HL-60 (cell line): ENCODE data around the gene PRCD.

Experiments
- DNase-seq, 2 experiments: peaks; one replicate each; pipeline ENCODE4 v3.0.0-alpha.2; 2010 to 2020; ENCODE audit warnings: low read depth in 1 of 2, low spot score in 1 of 2
- H3K27ac ChIP-seq: fragments of 250-450 bp; sonication (Bioruptor Pico); replicated peaks from 2 replicates; pipeline ENCODE4 v1.5.1; 2020; ENCODE audit warnings: mild to moderate bottlenecking, moderate library complexity
- H3K27me3 ChIP-seq: fragments of 250-450 bp; sonication (Bioruptor Pico); 2 replicates; pipeline ENCODE4 v1.5.1; 2021; ENCODE audit warnings: mild to moderate bottlenecking, moderate library complexity; ENCODE audit not compliant: insufficient read depth, poor library complexity, severe bottlenecking
- H3K4me3 ChIP-seq: replicated peaks from 2 replicates; pipeline ENCODE4 v1.5.1; 2011; ENCODE audit warnings: mild to moderate bottlenecking, control low read depth, low read length; ENCODE audit not compliant: insufficient read depth
- CTCF ChIP-seq: IDR thresholded peaks from one replicate; pipeline ENCODE4 v1.5.1; 2011; ENCODE audit warnings: low read length, control low read depth, inconsistent platforms; ENCODE audit not compliant: insufficient read depth
- GABPA ChIP-seq: IDR thresholded peaks from 2 replicates; pipeline ENCODE4 v1.6.1; 2012; ENCODE audit warnings: low read depth
- POLR2AphosphoS5 ChIP-seq: IDR thresholded peaks from 2 replicates; pipeline ENCODE4 v1.6.1; 2012; ENCODE audit warnings: low read depth
- REST ChIP-seq: IDR thresholded peaks from 2 replicates; pipeline ENCODE4 v1.6.1; 2012; ENCODE audit warnings: low read depth; ENCODE audit not compliant: insufficient replicate concordance
- SPI1 ChIP-seq: IDR thresholded peaks from 2 replicates; pipeline ENCODE4 v1.6.1; 2012; ENCODE audit warnings: low read depth, mild to moderate bottlenecking, borderline replicate concordance

The PRCD gene

DNA sequence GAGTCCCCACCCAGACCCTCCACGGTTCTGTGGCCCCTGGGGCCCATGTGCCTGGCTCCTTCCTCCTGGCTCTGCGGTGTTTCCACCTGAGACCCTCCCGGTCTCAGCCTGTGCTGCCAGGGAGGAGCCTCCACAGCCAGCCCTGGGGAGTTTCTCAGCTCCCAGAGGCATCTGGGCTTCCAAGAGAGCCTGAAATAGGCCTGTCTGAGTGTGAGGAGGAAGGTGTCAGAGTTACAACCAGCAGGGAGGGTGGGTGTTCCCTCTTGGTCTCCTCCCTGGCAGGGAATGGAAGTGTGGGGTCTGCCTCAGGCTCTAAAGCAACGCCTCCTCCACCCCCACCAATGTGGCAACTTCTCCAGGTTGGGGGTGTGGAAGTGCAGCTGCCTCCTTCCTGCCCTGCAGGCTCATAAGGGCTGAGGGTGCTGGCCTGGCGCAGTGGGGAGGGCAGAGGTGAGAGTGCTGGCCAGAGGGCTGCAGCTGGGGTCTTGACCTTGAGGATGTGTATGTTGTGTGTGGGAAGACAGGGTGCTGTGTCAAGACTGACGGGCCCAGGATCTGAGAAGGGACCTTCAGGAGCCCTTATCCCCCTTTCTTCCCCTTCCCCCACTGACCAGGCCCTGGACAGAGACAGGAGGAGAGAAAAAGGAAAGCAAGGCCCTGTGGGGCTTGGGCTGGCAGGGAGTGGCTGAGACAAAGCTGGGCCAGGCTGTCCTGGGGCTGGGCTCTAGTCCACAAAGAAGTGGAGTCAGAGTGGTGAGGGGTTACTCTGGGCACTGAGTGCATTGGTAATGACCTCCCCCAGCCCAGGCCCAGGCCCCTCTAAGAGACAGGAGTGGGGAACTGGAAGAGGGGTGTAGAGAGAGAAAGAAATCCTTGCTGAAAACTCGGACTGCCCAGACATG lies 4.8 kb upstream of the PRCD start:
- Histone ChIP-seq H3K27ac (no peak overlapping the region), H3K4me3 (no peak overlapping the region), H3K27me3 (peaks cover 16% of the 10 kb centered on the region)
- no peak for DNase-seq
- TF ChIP-seq CTCF: no peak

DNA sequence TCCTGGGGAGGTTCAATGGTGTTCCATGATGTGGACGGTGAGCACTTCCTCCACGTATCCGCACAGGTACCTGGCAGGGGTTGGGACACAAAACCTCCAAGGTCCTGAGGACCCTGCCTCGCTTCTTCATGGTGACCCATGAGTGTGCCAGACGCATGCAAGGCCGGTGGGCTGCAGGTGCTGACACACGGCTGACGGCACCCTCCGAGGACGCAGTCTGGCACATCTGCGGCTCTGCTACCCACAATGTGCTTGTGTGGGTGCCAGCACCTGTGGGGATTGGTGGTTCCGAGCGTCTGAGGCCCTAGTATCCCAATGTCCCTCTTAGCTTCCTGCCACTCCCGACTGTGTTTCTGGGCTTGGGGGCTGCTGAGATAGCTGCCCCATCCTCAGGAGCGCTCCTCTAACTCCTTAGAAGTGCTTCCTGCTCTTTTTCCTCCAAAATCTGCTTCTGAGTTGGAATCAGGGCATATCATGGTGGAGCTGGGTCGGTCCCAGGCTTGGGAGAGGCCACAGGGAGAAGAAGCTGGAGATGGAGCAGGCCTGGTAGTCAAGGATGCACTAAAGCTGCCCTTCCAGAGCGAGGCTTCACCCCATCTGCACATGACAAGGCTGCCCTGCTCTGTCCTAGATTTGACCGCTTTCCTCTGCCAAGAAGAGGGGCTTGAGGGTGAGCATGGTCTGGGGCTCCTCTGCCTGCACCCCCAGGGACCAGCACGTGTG lies 3.9 kb upstream of the PRCD start:
- no peak for DNase-seq
- Histone ChIP-seq H3K4me3 (no peak overlapping the region), H3K27ac (no peak overlapping the region), H3K27me3 (peaks cover 16% of the 10 kb centered on the region)
- TF ChIP-seq SPI1 (no peak), GABPA (no peak), CTCF (no peak), POLR2AphosphoS5 (no peak), REST (no peak)

DNA sequence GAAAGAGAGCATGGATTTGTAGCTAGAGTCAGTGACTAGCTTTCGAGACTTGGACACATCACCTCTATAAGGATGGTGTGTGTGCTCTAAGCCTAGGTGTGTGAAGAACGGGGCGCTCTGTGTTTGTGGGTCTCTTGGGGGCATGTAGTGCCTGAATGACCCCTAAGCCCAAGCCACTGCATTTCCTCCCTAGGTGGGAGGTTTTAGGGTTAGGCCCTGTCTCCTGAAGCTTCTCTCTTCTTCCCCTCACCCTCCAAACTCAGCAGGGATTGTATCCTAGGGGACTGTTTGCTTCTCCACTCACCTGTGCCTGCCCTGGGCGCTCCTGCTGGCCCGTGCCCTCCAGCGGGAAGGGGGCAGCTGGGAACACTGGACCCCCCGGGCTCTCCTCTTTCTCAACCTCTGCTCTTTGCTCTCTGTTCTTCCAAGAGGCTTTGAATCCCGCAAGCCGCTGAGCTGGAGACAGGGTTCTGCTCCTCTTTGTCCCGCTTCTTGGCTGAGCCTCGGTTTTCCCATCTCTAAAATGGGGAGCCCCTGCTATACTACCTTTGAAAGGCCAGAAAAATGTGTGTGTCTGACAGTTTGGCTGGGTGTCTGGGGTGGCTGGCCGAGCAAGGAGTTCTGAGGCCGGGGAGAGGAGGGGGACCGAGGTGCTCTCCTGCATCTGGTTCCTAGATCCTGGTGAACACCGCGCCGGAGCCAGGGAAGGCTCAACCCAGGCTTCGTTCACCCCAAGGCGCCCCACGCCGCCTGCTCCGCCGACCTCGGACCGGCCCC lies 3.1 kb upstream of the PRCD start:
- Histone ChIP-seq H3K4me3 (no peak overlapping the region), H3K27ac (no peak overlapping the region), H3K27me3 (peaks cover 16% of the 10 kb centered on the region)
- TF ChIP-seq CTCF: no peak
- no peak for TF ChIP-seq REST
- TF ChIP-seq POLR2AphosphoS5: no peak
- no peak for TF ChIP-seq SPI1
- no peak for TF ChIP-seq GABPA
- DNase-seq: no peak
